ENCODE data around the gene SMARCA2. TPM values are rescaled to one million over a fixed set of nuclear protein-coding genes. Genes with fewer than 3 reads are reported as not detected.

SMARCA2 gene
- total and polyA plus RNA-seq, 12 donors = 38.3 to 192 (median 142) TPM

DNA sequence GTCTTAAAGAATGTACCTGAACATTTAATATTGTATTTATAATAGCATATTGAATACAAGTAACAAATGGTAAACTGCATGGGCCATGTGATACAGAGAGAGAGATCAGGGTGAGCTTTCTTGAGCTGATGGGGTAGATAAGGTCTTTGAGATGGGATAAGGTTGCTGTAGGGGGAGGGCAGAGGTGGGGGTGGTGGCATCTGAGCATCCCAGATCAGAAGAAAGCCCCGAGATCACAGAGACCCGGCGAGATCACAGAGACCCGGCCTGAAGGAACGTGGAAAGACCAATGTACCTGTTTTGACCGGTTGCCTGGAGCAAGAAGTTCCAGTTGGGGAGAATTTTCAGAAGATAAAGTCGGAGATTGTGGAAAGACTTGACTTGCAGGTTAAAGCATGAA, 6.6 kb downstream of the SMARCA2 start:
- WGBS, 4 donors = 81 to 89% (median 87%) methylated on average over 7 of the region's 7 CpGs
- no peaks in the 10 kb centered on the region for H3K9me3 ChIP-seq (replicated peaks in 1 of 3)
- no peak overlapping the region for H3K27ac ChIP-seq
- H3K27me3 ChIP-seq = no peaks in the 10 kb centered on the region
- no peaks in the 10 kb centered on the region for H3K36me3 ChIP-seq (replicated peaks in 1 of 2)
- no peak overlapping the region for H3K4me3 ChIP-seq
- no peak for DNase-seq
- H3K4me1 ChIP-seq (replicated peaks in 1 of 2) = peaks cover 46 to 79% of the 10 kb centered on the region in 2 donors
- no peak for TF ChIP-seq POLR2A (IDR thresholded peaks at IDR 0.05)
- TF ChIP-seq, protein P1, sequence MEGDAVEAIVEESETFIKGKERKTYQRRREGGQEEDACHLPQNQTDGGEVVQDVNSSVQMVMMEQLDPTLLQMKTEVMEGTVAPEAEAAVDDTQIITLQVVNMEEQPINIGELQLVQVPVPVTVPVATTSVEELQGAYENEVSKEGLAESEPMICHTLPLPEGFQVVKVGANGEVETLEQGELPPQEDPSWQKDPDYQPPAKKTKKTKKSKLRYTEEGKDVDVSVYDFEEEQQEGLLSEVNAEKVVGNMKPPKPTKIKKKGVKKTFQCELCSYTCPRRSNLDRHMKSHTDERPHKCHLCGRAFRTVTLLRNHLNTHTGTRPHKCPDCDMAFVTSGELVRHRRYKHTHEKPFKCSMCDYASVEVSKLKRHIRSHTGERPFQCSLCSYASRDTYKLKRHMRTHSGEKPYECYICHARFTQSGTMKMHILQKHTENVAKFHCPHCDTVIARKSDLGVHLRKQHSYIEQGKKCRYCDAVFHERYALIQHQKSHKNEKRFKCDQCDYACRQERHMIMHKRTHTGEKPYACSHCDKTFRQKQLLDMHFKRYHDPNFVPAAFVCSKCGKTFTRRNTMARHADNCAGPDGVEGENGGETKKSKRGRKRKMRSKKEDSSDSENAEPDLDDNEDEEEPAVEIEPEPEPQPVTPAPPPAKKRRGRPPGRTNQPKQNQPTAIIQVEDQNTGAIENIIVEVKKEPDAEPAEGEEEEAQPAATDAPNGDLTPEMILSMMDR (IDR thresholded peaks at IDR 0.05) = no peak
- intact Hi-C loops (cut with DNase I) = no loop called here

DNA sequence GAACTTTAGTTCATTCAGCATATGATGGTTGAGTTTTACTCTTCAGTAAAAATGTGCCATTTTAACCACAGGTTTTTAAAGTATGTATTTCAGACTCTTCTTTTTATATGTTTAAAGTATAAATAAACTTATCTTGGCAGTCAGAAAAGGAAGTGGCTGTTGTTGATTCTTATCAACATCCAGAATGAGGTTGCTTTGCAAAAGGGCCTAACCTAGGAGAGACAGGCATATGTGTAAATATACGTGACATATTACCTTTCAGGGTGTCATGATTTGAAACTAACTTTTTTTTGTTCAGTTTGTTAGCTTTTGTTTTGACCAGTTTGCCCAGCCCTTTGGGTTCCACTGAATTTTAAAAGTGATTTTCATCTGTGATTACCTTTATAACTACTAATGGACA, 7.4 kb downstream of the SMARCA2 start:
- 39 to 64% (median 45%) methylated on average over 1 of the region's 1 CpG for WGBS, 4 donors
- peak overlapping the region in 1 of 4 donors; percentile 19 for H3K4me3 ChIP-seq
- no peaks in the 10 kb centered on the region for H3K27me3 ChIP-seq
- intact Hi-C loops (cut with DNase I) = no loop called here
- peak overlapping the region in 2 of 5 donors; percentile 58 to 75 for H3K27ac ChIP-seq
- H3K9me3 ChIP-seq (replicated peaks in 1 of 3) = no peaks in the 10 kb centered on the region
- DNase-seq = no peak
- TF ChIP-seq POLR2A (IDR thresholded peaks at IDR 0.05) = no peak
- H3K4me1 ChIP-seq (replicated peaks in 1 of 2) = peaks cover 50 to 88% of the 10 kb centered on the region in 2 donors
- H3K36me3 ChIP-seq (replicated peaks in 1 of 2) = no peaks in the 10 kb centered on the region

DNA sequence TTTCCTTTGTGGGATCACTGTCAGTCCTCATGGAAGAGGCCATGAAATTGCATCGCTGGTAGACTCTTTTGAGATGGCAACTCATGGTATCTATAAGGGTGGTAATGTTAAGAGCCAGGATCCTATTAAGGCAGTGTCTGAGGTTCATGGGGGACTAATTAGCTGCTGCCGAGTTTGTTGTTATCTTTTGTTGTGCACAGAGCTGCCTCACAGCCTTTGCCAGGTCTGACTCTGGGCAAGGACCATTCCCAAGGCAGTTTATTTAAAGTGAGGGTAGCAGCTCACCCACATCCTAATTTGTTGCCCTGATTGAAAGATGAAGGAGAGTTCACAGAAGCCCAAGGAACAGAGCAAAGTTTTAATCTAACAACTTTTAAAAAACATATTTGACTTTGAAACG, 7.9 kb downstream of the SMARCA2 start:
- WGBS, 4 donors = 31 to 37% (median 33%) methylated on average over 3 of the region's 3 CpGs
- DNase-seq = no peak
- no peaks in the 10 kb centered on the region for H3K36me3 ChIP-seq (replicated peaks in 1 of 2)
- peak overlapping the region in 4 of 5 donors; percentile 2 to 75 (median 58) for H3K27ac ChIP-seq
- no peaks in the 10 kb centered on the region for H3K9me3 ChIP-seq (replicated peaks in 1 of 3)
- no peaks in the 10 kb centered on the region for H3K27me3 ChIP-seq
- H3K4me1 ChIP-seq (replicated peaks in 1 of 2) = peaks cover 50 to 92% of the 10 kb centered on the region in 2 donors
- peak overlapping the region in 1 of 4 donors; percentile 19 for H3K4me3 ChIP-seq
- TF ChIP-seq, protein P1 (IDR thresholded peaks at IDR 0.05) = no peak
- no peak for TF ChIP-seq POLR2A (IDR thresholded peaks at IDR 0.05)
- intact Hi-C loops (cut with DNase I) = no loop called here

DNA sequence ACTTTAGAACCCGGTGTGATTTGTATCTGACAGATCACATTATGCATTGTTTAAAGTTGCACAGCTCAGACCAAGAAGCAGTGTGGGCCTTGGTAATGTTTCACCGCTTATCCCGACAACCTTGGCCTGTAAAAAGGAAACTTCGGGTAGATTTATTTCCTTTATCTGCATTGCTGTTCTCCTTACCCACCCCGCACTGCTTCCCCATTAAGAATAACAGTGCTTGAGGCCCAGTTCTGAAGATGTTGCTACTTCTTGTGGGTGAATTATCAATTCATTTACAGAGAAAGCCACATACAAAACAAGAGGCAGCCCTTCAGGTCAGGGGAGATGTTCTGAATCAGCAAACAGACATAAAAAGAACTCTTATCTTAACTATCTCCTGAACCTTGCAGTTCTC, 8.4 kb downstream of the SMARCA2 start:
- H3K4me1 ChIP-seq (replicated peaks in 1 of 2) = peaks cover 47 to 89% of the 10 kb centered on the region in 2 donors
- no peak for TF ChIP-seq POLR2A (IDR thresholded peaks at IDR 0.05)
- TF ChIP-seq, protein P1 (IDR thresholded peaks at IDR 0.05) = no peak
- peak in 2 of 7 donors; percentile 18 to 31 for DNase-seq
- H3K27ac ChIP-seq = peak overlapping the region in 4 of 5 donors; percentile 2 to 75 (median 58)
- H3K9me3 ChIP-seq (replicated peaks in 1 of 3) = no peaks in the 10 kb centered on the region
- peak overlapping the region in 1 of 4 donors; percentile 19 for H3K4me3 ChIP-seq
- H3K27me3 ChIP-seq = no peaks in the 10 kb centered on the region
- H3K36me3 ChIP-seq (replicated peaks in 1 of 2) = no peaks in the 10 kb centered on the region
- 8 to 13% (median 9%) methylated on average over 5 of the region's 5 CpGs for WGBS, 4 donors
- intact Hi-C loops (cut with DNase I) = no loop called here

Measured in adrenal gland (tissue), 12 donors.